ENCODE data around the gene GFI1B. TPM values are rescaled to one million over a fixed set of nuclear protein-coding genes. Genes with fewer than 3 reads are reported as not detected.

The GFI1B gene
- total and polyA plus RNA-seq, 2 of the 13 experiments (the other 11 are each of a cell fraction or from before 2014, with no cell fraction given): 0.15 to 0.51 TPM

DNA sequence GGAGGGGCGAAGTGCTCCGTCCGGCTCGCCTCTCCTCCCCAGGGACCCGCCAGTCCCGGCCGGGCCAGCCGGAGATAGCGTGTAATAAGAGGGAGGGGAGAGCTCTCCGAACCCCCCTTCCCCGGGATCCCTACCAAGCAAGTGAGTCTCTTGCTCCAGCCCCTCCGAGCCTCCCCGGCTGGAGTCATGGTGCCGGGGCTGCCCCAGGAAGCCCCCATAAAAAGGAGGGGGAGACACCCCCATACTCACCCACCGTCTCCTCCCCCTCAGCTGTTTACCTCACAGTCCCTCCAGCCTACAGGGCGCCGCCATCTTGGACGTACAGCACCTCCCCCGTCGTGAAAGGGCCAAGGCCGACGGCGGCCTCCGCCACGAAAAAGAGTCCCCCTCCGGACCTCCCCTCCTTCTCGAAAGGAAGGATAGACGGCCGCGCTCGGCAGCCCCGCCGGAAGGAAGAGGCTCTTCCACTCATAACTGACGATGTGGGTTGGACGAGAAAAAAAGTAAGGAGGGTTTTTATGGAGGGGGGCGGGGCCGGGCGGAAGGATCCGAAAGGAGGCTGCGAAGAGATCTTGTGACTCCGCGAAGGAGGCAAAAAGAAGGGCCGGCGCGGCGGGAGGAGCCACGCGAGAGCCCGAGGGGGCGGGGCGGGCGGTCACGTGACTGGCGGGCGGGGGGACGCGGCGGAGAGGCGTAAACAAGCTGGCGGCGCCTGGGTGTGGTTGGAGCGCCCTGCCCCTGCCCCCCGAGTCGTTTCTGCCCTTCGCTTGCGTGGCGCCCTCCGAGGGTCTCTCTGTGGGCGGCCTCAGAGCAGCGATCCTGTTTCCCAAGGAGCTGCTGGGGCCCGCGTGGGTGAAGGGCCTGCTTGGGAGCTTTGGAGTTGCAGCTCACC, 34.0 kb upstream of the GFI1B start, which contains the start of gene TSC1 (continued):
- TF ChIP-seq, protein P1, sequence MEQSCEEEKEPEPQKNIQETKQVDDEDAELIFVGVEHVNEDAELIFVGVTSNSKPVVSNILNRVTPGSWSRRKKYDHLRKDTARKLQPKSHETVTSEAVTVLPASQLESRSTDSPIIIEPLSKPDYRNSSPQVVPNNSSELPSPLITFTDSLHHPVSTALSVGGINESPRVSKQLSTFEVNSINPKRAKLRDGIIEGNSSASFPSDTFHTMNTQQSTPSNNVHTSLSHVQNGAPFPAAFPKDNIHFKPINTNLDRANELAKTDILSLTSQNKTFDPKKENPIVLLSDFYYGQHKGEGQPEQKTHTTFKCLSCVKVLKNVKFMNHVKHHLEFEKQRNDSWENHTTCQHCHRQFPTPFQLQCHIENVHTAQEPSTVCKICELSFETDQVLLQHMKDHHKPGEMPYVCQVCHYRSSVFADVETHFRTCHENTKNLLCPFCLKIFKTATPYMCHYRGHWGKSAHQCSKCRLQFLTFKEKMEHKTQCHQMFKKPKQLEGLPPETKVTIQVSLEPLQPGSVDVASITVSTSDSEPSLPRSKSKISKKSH (CRISPR knock-in tag; IDR thresholded peaks at IDR 0.05; ENCODE audit: borderline replicate concordance): peak; percentile 81; the same call in 1 of the 2 replicates
- TF ChIP-seq HMG20B (CRISPR knock-in tag; conservative IDR thresholded peaks at IDR 0.05) (peak; percentile 75; the same call in 1 of the 2 replicates), TCF7 (IDR thresholded peaks at IDR 0.05; ENCODE audit: low read depth) (no peak), NR2C2 (CRISPR knock-in tag; IDR thresholded peaks at IDR 0.05; ENCODE audit: borderline replicate concordance) (peak; percentile 76), ZNF432 (CRISPR knock-in tag; IDR thresholded peaks at IDR 0.05; ENCODE audit: borderline replicate concordance) (no peak), DNMT1 (CRISPR knock-in tag; IDR thresholded peaks at IDR 0.05) (no peak), ZNF660 (CRISPR knock-in tag; IDR thresholded peaks at IDR 0.05; ENCODE audit: borderline replicate concordance, low read depth) (no peak), PAWR (CRISPR knock-in tag; IDR thresholded peaks at IDR 0.05; ENCODE audit: borderline replicate concordance) (no peak), BHLHE40 (IDR thresholded peaks at IDR 0.05; ENCODE audit: low read length) (peak; percentile 81), SMAD3 (CRISPR knock-in tag; IDR thresholded peaks at IDR 0.05) (peak; percentile 76; the same call in 1 of the 2 replicates), MBD4 (IDR thresholded peaks at IDR 0.05; ENCODE audit: borderline replicate concordance, low read length) (no peak), ZNF20 (CRISPR knock-in tag; IDR thresholded peaks at IDR 0.05) (no peak), REL (CRISPR knock-in tag; conservative IDR thresholded peaks at IDR 0.05) (no peak), ZNF501 (CRISPR knock-in tag; IDR thresholded peaks at IDR 0.05) (peak; percentile 69; the same call in 1 of the 2 replicates), CCAR2 (optimal IDR thresholded peaks at IDR 0.05; ENCODE audit: low read depth, low read length) (no peak), KDM3A (CRISPR knock-in tag; IDR thresholded peaks at IDR 0.05; ENCODE audit: low read depth) (peak; percentile 52; the same call in 1 of the 2 replicates), ZNF652 (CRISPR knock-in tag; IDR thresholded peaks at IDR 0.05; ENCODE audit: borderline replicate concordance, low read depth) (no peak), XRCC5 (optimal IDR thresholded peaks at IDR 0.05; ENCODE audit: low read length) (peak; percentile 99), ZNF30 (CRISPR knock-in tag; IDR thresholded peaks at IDR 0.05) (no peak)
- TF ChIP-seq, protein P2, sequence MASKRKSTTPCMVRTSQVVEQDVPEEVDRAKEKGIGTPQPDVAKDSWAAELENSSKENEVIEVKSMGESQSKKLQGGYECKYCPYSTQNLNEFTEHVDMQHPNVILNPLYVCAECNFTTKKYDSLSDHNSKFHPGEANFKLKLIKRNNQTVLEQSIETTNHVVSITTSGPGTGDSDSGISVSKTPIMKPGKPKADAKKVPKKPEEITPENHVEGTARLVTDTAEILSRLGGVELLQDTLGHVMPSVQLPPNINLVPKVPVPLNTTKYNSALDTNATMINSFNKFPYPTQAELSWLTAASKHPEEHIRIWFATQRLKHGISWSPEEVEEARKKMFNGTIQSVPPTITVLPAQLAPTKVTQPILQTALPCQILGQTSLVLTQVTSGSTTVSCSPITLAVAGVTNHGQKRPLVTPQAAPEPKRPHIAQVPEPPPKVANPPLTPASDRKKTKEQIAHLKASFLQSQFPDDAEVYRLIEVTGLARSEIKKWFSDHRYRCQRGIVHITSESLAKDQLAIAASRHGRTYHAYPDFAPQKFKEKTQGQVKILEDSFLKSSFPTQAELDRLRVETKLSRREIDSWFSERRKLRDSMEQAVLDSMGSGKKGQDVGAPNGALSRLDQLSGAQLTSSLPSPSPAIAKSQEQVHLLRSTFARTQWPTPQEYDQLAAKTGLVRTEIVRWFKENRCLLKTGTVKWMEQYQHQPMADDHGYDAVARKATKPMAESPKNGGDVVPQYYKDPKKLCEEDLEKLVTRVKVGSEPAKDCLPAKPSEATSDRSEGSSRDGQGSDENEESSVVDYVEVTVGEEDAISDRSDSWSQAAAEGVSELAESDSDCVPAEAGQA (IDR thresholded peaks at IDR 0.05; ENCODE audit: low read depth): peak; percentile 88
- TF ChIP-seq, protein P2 (CRISPR knock-in tag; IDR thresholded peaks at IDR 0.05; ENCODE audit: borderline replicate concordance): no peak
- TF ChIP-seq, protein P3, sequence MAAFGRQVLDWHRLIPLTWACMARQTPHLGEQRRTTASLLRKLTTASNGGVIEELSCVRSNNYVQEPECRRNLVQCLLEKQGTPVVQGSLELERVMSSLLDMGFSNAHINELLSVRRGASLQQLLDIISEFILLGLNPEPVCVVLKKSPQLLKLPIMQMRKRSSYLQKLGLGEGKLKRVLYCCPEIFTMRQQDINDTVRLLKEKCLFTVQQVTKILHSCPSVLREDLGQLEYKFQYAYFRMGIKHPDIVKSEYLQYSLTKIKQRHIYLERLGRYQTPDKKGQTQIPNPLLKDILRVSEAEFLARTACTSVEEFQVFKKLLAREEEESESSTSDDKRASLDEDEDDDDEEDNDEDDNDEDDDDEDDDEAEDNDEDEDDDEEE (CRISPR knock-in tag; IDR thresholded peaks at IDR 0.05): no peak; the same call in 1 of the 2 replicates

Data from HepG2 (cell line).